PFSK-1 (cell line): ENCODE data around the gene SDHA.

ENCODE experiments used
- FOXP2 ChIP-seq: optimal IDR thresholded peaks from 2 replicates; pipeline ENCODE3; 2011; ENCODE audit warnings: borderline replicate concordance, control low read depth, inconsistent platforms; ENCODE audit not compliant: insufficient read depth; ENCODE audit errors: extremely low read length, extremely low read depth
- SIN3A ChIP-seq: IDR thresholded peaks from 2 replicates; pipeline ENCODE4 v1.6.1; 2012; ENCODE audit warnings: mild to moderate bottlenecking, low read length, moderate library complexity, borderline replicate concordance; ENCODE audit not compliant: insufficient read depth
- TF ChIP-seq, protein P1 (sequence below), 2 experiments: IDR thresholded peaks; 2 replicates each; pipeline versions ENCODE4 v1.6.1 to v1.8.0; 2011 to 2012; ENCODE audit warnings: low read depth in 2 of 2, low read length in 2 of 2, control low read depth in 1 of 2, inconsistent platforms in 1 of 2, mild to moderate bottlenecking in 1 of 2, moderate library complexity in 1 of 2; ENCODE audit not compliant: insufficient read depth in 1 of 2

DNA sequence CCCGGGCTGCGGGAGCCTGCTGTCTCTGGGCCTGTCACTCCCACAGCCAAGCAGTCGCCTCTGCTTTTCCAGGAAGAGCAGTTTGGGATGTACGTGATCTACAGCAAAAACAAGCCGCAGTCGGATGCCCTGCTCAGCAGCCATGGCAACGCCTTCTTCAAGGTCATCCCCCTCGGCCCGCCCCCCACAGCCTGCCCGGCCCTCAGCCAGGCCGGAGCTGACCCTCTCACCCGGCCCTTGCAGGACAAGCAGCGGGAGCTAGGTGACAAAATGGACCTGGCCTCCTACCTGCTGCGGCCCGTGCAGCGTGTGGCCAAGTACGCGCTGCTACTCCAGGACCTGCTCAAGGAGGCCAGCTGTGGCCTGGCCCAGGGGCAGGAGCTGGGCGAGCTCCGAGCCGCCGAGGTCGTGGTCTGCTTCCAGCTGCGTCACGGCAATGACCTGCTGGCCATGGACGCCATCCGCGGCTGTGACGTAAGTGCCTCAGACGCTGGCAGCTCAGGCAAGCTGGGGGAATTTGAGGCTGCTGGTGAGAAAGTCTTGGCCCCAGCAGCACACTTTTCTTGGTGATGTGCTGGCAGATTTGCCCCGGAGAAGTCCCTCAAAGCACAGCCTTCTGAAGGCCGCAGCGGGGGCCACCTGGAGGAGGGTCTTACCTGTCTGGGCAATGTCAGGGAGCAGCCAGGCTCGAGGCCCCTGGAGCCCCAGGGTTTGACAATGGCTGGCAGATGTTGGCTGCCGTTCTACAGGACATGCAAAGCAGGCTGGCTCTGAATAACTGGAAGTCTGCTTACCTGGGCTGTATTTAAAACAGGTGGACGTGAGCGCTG, 46.9 kb upstream of the SDHA start:
- TF ChIP-seq, protein P1, sequence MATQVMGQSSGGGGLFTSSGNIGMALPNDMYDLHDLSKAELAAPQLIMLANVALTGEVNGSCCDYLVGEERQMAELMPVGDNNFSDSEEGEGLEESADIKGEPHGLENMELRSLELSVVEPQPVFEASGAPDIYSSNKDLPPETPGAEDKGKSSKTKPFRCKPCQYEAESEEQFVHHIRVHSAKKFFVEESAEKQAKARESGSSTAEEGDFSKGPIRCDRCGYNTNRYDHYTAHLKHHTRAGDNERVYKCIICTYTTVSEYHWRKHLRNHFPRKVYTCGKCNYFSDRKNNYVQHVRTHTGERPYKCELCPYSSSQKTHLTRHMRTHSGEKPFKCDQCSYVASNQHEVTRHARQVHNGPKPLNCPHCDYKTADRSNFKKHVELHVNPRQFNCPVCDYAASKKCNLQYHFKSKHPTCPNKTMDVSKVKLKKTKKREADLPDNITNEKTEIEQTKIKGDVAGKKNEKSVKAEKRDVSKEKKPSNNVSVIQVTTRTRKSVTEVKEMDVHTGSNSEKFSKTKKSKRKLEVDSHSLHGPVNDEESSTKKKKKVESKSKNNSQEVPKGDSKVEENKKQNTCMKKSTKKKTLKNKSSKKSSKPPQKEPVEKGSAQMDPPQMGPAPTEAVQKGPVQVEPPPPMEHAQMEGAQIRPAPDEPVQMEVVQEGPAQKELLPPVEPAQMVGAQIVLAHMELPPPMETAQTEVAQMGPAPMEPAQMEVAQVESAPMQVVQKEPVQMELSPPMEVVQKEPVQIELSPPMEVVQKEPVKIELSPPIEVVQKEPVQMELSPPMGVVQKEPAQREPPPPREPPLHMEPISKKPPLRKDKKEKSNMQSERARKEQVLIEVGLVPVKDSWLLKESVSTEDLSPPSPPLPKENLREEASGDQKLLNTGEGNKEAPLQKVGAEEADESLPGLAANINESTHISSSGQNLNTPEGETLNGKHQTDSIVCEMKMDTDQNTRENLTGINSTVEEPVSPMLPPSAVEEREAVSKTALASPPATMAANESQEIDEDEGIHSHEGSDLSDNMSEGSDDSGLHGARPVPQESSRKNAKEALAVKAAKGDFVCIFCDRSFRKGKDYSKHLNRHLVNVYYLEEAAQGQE (IDR thresholded peaks at IDR 0.05; ENCODE audit: insufficient read depth in 1 of 2, low read depth in 2 of 2, low read length in 2 of 2) = no peak
- no peak for TF ChIP-seq SIN3A
- no peak for TF ChIP-seq FOXP2
